GM12892 (cell line): ENCODE results near the gene CCDC194.

Experiments
- POLR2A ChIP-seq: IDR thresholded peaks from 2 replicates; pipeline ENCODE4 v1.6.1; 2011; ENCODE audit warnings: low read depth, low read length, control low read depth
- POLR2AphosphoS5 ChIP-seq: IDR thresholded peaks from 2 replicates; pipeline ENCODE4 v1.6.1; 2011; ENCODE audit warnings: low read depth, low read length, control low read depth

DNA sequence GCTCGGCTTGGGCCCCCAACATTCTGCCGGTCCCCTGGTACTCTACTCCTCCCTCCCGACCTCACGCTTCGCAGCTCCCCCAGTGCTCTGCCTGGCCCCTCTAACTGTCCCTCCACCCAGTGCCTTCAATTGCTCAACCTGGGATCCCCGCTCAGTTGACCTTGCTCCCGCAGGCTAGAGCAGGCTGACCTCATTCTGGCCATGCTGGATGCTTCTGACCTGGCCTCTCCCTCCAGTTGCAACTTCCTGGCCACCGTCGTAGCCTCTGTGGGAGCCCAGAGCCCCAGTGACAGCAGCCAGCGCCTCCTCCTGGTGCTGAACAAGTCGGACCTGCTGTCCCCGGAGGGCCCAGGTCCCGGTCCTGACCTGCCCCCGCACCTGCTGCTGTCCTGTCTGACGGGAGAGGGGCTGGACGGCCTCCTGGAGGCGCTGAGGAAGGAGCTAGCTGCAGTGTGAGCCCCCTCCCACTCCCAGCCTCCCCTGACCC is 53.1 kb downstream of the CCDC194 start:
- no peak for TF ChIP-seq POLR2AphosphoS5
- no peak for TF ChIP-seq POLR2A
